PC-9 (cell line): ENCODE data around the gene CD300A.

ENCODE experiments used
- CTCF ChIP-seq: fragments of 200-600 bp; sonication (generic); conservative IDR thresholded peaks from 2 replicates; pipeline ENCODE4 v1.6.1; 2017; ENCODE audit warnings: mixed run types, antibody characterized with exemption, mild to moderate bottlenecking, moderate library complexity
- EZH2 ChIP-seq: fragments of 200-600 bp; sonication (generic); IDR thresholded peaks from 2 replicates; pipeline ENCODE4 v1.8.0; 2017; ENCODE audit warnings: antibody characterized with exemption, low read depth

- TF ChIP-seq CTCF, result no peak
- TF ChIP-seq EZH2, result no peak
Measured at GRCh38 chr17:74459622-74460021, 6.8 kb upstream of the CD300A start.
